Stimulated activated CD4-positive, alpha-beta T cell treated with anti-CD3 and anti-CD28 coated beads, Interleukin-1b, Interleukin-23, amount 100 ng/mL, for 1 hour (primary cell): ENCODE measurements around the gene TMC5.
"Not testable (repeated sequence)": the region's sequence is repeated elsewhere in the genome, so short reads cannot be mapped to it uniquely, and the experiment has no call there.

ENCODE experiments used
- DNase-seq, 2 donors: peaks; one replicate each; pipeline ENCODE4 v3.0.0-alpha.2; 2020; ENCODE audit warnings: low read depth in 2 of 2

The TMC5 gene

GRCh38 chr16:19540241-19540970, 122.7 kb downstream of the TMC5 start:
- DNase-seq = no peak

GRCh38 chr16:19542138-19542821, 124.6 kb downstream of the TMC5 start:
- no peak for DNase-seq

GRCh38 chr16:19543278-19543996, 125.8 kb downstream of the TMC5 start:
- DNase-seq = not testable (repeated sequence)

- DNase-seq = no peak
Observed at GRCh38 chr16:19548144-19548543, 130.5 kb downstream of the TMC5 start.
